ENCODE data around the gene CEACAM20.
A peak's percentile ranks its signal among the peaks of the same experiment; 100 is the strongest.
"Not testable (repeated sequence)": the region's sequence is repeated elsewhere in the genome, so short reads cannot be mapped to it uniquely, and the experiment has no call there.

Gene CEACAM20

DNA sequence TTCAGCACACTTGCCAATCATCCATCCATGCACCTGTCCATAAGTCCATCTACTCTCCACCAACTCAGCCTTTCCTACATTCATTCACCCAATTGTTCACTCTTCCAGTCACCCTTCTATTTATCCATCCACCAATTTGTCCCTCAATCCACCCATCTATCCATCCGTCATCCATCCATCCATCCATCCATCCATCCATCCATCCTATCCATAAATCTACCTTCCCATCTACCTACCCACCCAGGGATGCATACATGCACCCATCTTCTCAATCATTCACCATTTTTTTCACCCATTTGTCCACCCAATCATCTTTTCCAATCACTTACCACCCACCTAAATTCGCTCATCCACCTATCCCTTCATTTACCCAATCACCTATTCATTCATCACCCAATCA, 14.6 kb upstream of the CEACAM20 start:
- no peak for DNase-seq

- no peak for DNase-seq
Measured at GRCh38 chr19:44542671-44543070, 13.2 kb upstream of the CEACAM20 start.

- DNase-seq: no peak
Measured at GRCh38 chr19:44540736-44541135, 11.3 kb upstream of the CEACAM20 start.

DNA sequence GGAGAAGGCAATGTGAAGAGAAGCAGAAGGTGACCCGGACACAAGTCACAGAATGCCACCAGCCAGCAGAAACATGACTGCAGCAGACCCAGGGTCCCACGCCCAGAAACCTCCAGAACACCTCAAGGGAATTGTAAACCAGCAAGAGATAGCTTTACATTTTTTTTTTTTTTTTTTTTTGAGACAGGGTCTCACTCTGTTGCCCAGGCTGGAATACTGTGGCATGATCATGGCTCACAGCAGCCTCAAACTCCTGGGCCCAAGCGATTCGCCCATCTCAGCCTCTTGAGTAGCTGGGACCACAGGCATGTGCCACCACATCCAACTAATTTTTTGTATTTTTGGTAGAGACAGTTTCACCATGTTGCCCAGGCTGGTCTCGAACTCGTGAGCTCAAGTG, 10.5 kb upstream of the CEACAM20 start:
- DNase-seq: no peak

DNA sequence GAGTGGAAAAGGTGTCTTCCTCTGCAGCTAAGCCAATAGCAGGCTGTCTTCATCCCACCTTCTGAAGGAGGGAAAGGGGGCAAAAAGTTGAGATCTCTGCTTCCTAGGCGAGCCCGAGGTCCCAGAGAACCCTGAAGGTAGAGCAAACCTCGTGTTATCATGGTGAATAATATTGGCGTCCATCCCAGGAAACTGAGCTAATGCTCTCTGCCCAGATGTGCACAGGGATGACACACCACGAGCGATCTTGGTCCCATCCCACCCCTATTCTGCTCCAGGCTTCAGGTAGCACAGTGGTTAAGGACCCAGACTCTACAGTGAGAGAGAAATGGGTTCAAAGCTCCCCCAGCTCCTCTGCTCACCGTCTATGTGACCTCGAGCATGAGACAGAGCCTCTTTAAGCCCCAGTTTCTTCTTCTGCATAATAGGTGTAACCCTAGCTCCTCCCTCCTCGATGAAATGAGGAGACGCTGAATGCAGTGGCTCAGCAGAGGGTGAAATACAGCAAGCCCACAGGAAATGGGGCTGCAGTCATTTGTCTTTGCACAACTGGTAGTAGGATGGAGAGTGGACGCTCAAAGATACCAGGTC, 9.9 kb upstream of the CEACAM20 start:
- DNase-seq: no peak

GRCh38 chr19:44535361-44535760, 5.9 kb upstream of the CEACAM20 start:
- DNase-seq: not testable (repeated sequence)

DNA sequence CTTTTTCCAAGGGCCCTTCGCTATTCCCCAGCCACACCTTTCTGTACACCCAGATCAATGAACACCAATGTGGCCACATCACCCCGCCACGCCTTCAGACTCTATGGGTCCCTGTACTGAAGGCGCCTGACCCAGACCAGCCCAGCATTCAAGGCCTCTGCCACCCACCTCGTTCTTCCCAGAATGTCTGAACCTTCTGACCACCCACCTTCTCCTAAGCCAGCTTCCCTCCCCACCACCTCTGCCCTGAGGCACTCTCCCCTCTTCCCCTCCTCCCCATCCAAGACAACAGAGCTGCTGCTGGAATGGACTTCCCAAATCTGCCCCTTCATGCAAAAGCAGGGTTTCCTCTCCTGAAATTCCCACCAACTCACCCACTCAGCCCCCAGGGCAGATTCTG, 3.3 kb upstream of the CEACAM20 start:
- DNase-seq: no peak

GRCh38 chr19:44530777-44531176, 1.3 kb upstream of the CEACAM20 start:
- DNase-seq: no peak

DNA sequence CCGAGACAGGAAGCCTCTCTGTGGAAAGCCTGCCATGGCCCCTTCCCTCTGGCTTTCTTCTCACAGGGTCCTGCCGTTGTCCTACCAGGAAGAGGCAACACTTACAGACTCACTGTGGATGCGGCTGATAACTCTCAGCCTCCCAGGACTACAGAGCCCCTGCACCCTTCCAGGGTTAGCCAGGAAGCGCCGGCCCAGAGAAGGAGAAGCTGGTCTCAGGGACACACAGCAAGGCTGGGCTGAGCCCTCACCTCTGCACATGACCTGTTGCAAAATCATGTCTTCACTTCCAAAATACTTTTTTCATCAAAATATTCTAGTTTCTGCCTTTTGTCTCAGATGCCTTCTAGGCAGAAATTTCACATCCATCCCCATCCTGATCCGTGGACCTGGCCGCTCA, 1.9 kb downstream of the CEACAM20 start:
- DNase-seq: no peak

- no peak for DNase-seq
Measured at GRCh38 chr19:44525721-44526430, 3.6 kb downstream of the CEACAM20 start.

GRCh38 chr19:44521370-44521769, 8.1 kb downstream of the CEACAM20 start:
- DNase-seq: no peak

GRCh38 chr19:44517146-44517545, 12.3 kb downstream of the CEACAM20 start:
- no peak for DNase-seq

DNA sequence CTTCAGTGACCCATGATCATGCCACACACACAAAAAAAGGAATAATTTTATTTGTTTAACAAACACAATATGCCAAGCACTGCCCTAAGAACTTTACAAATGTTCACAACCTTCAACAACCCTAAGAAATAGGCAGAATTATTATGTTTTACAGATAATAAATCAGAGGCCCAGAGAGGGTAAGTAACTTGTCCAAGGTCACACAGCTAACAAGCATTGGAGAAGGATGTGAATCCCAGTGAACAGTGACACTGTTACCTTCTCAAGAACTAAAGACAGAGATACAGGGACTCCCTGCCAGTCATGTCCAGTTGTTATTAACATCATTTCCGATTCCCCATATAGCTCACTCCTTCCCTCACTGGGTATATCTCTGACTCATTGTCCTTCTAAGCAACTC, 13.6 kb downstream of the CEACAM20 start:
- no peak for DNase-seq

DNA sequence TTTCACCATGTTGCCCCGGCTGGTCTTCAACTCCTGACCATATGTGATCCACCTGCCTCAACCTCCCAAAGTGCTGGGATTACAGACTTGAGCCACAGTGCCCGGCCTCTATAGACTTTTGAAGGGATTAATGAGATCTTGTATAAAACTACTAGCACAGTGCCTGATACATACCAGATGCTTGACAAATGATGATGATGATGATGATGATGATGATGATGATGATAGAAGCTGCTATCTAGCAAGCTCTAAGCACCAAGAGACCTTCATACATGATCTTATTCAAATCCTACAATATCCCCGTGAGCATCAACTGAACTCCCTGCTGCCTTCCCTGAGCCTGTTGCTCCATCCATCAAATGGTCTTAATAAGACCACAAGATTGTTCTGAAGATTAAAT, 14.4 kb downstream of the CEACAM20 start:
- DNase-seq: no peak

GRCh38 chr19:44512326-44513298, 16.9 kb downstream of the CEACAM20 start:
- DNase-seq: no peak

GRCh38 chr19:44509478-44509877, 20.0 kb downstream of the CEACAM20 start:
- DNase-seq: no peak

DNA sequence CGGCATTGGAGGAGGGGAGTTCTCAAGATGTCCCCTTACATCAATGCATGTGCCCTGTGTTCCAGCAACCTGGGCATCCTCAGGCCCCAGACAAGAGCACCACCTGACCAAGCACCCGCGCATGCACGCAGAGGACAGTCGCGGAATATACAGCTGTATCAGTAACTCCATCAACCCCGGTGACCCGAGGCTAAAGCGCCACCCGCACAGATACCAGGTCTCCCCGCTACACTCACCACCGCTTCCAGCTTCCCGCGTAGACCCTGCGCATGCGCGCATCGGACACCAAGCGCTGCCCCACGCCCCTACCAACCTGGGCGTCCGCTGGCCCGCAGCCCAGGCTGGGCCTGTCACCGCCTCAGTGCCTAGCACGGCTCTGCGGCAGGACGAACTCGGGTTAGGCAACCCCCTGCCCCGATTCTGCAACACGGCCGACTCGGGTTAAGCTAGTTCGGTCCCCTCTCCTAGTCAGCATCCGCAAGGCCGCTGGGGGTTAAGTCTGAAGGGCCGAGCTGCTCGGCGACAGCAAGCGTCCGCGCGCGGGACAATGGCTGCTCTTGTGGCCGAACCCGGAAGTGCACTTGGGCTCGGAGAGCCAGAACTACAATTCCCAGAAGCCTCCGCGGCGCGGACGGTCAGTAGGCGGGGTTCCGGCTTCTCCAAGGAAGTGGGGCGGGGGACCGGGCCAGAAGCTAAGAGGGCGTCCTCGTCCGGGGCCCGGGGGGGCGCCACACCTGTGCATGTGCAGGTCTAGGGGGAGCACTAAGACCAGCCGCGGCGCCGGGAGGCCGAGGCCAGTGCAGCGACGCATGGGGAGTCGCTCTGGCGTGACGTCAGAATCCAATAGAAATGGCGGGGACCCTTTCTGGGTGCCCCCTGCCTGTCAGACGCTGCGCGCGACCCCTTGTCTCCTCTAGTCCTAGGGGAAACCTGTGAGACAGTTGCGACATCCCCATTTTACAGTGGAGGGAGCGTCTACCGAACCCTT, 29.2 kb downstream of the CEACAM20 start, which contains the start of gene ZNF180:
ZNF180 (minus strand) TSS at position 561 of the 988 bp plus-strand sequence. CDS start 3,188 bp downstream, outside the sequence.
- DNase-seq: peak; percentile 91

- DNase-seq: no peak
Measured at GRCh38 chr19:44499559-44499958, 29.9 kb downstream of the CEACAM20 start.

GRCh38 chr19:44498988-44499387, 30.5 kb downstream of the CEACAM20 start:
- DNase-seq: no peak

DNA sequence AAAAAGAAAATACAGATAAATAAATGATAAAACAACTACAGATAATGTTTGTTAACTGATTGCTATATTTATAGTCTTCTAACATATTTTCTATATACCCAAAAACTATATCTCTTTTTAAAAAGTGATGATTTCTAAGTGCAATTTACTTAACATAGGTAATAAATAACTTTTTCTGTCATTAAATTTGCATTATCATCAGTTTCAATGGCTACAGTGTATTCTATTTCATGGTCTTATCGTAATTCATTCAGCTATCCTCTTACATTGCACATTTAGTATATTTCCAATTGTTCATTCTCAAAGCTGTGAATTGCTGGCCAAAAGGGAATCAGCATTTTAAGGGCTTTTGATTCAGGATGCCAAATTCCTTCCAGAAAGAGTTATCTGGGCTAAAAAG, 32.8 kb downstream of the CEACAM20 start:
- DNase-seq: no peak

GRCh38 chr19:44476559-44477408, 52.7 kb downstream of the CEACAM20 start:
- DNase-seq: no peak
